Natural killer cell (primary cell): ENCODE data around the gene P2RX7. TPM values are rescaled to one million over a fixed set of nuclear protein-coding genes. Genes with fewer than 3 reads are reported as not detected.

Experiments used
- ATAC-seq, 3 donors: fragments of 150-1000 bp in 2 of 3; fragments of 200-7000 bp in 1 of 3; cut with Tn5 transposase; 1 replicate in 1 of 3; 2 replicates in 2 of 3; pipeline ENCODE4 v1.10.0; 2021; ENCODE audit warnings: mild to moderate bottlenecking in 2 of 3, moderate library complexity in 2 of 3
- DNase-seq, 2 donors: peaks; one replicate each; pipeline versions ENCODE4 v3.0.0 to v3.0.0-alpha.2; 2013 to 2021; ENCODE audit warnings: mixed read lengths in 1 of 2
- H3K27ac ChIP-seq: one replicate; pipeline ENCODE4 v1.5.1; 2013; ENCODE audit warnings: mild to moderate bottlenecking, low read length
- H3K27me3 ChIP-seq: one replicate; pipeline ENCODE4 v1.6.1; 2013; ENCODE audit warnings: low read length; ENCODE audit not compliant: control insufficient read depth, insufficient read depth
- H3K36me3 ChIP-seq: one replicate; pipeline ENCODE4 v1.6.1; 2013; ENCODE audit warnings: low read length; ENCODE audit not compliant: control insufficient read depth, insufficient read depth
- H3K4me1 ChIP-seq: one replicate; pipeline ENCODE4 v1.6.1; 2013; ENCODE audit warnings: low read length; ENCODE audit not compliant: control insufficient read depth, insufficient read depth
- H3K4me3 ChIP-seq: one replicate; pipeline ENCODE4 v1.5.1; 2013; ENCODE audit warnings: low read length
- H3K9me3 ChIP-seq: one replicate; pipeline ENCODE4 v1.6.1; 2013; ENCODE audit warnings: low read length; ENCODE audit not compliant: control insufficient read depth, insufficient read depth
- H3K27ac Mint-ChIP-seq, 2 donors: one replicate each; pipeline ENCODE4 v1.8.0; 2022; ENCODE audit warnings: mild to moderate bottlenecking in 2 of 2, mixed read lengths in 2 of 2, moderate library complexity in 1 of 2
- H3K27me3 Mint-ChIP-seq, 2 donors: one replicate each; pipeline ENCODE4 v1.8.0; 2022; ENCODE audit warnings: low read depth in 2 of 2, mixed read lengths in 2 of 2
- H3K36me3 Mint-ChIP-seq: one replicate; pipeline ENCODE4 v1.8.0; 2022; ENCODE audit warnings: mixed read lengths
- H3K4me1 Mint-ChIP-seq, 2 donors: one replicate each; pipeline ENCODE4 v1.8.0; 2022; ENCODE audit warnings: mixed read lengths in 2 of 2
- H3K4me3 Mint-ChIP-seq: one replicate; pipeline ENCODE4 v1.8.0; 2022; ENCODE audit warnings: mild to moderate bottlenecking, moderate library complexity, mixed read lengths
- H3K9me3 Mint-ChIP-seq, 2 donors: one replicate each; pipeline ENCODE4 v1.8.0; 2022; ENCODE audit warnings: mixed read lengths in 2 of 2
- CTCF ChIP-seq: fragments of 200-600 bp; IDR thresholded peaks from one replicate; pipeline ENCODE4 v1.8.0; 2022; ENCODE audit warnings: antibody characterized with exemption
- WGBS: methylation state at CpG from one replicate; pipeline ENCODE4 v1.1.7; 2013; ENCODE audit warnings: missing lambda C conversion rate; ENCODE audit not compliant: insufficient coverage; 5-methylcytosine and 5-hydroxymethylcytosine counted together
- intact Hi-C: fragments of 100-400 bp; cut with micrococcal nuclease; formaldehyde crosslinking; loops from one replicate; pipeline ENCODE4 v1.14.2; 2022
- total RNA-seq, 4 donors: library from RNA; stranded (reverse); fragments of 120-200 nt in 1 of 4; gene quantifications; one replicate each; pipeline versions ENCODE4 v1.2.3 to v1.2.4, GENCODE V29; 2013 to 2022

The P2RX7 gene
- total RNA-seq, 3 donors from 2014 or later (not counting 1 experiment from before 2014, with no cell fraction given): 14.1 to 22.9 (median 16.7) TPM

- H3K4me3 ChIP-seq: no peak overlapping the region
- Mint-ChIP-seq H3K4me1 (peaks cover 29 to 30% of the 10 kb centered on the region in 2 donors), H3K9me3 (no peaks in the 10 kb centered on the region), H3K27me3 (no peaks in the 10 kb centered on the region), H3K27ac (peak overlapping the region; percentile 97 to 98), H3K36me3 (no peaks in the 10 kb centered on the region), H3K4me3 (no peak overlapping the region)
- intact Hi-C loops: no loop called here
- H3K4me1 ChIP-seq: peaks cover 37% of the 10 kb centered on the region
- no peak overlapping the region for H3K27ac ChIP-seq
- DNase-seq: no peak
- H3K27me3 ChIP-seq: no peaks in the 10 kb centered on the region
- no peak for TF ChIP-seq CTCF
- no peak for ATAC-seq
- WGBS: 84% methylated on average over 7 of the region's 8 CpGs
- peaks cover 20% of the 10 kb centered on the region for H3K36me3 ChIP-seq
- H3K9me3 ChIP-seq: no peaks in the 10 kb centered on the region
Measured at GRCh38 chr12:121237415-121237814, 104.7 kb downstream of the P2RX7 start.

Other genes with a start within 250 kb of the P2RX7 start
- gene SPPL3, start 228.5 kb upstream of the P2RX7 start, total RNA-seq: 10 to 100 TPM; 31.5 to 40.2 (median 39.9) TPM
- not detected for gene HNF1A, start 154.3 kb upstream of the P2RX7 start, total RNA-seq
- 10 to 100 TPM; 16.0 to 19.9 (median 18.0) TPM for gene C12orf43, start 116.4 kb upstream of the P2RX7 start, total RNA-seq
- 10 to 100 TPM in 2 of 3 donors, 1 to 10 TPM in 1; 7.5 to 48.0 (median 35.2) TPM for gene OASL, start 93.6 kb upstream of the P2RX7 start, total RNA-seq
- gene P2RX4, start 77.3 kb downstream of the P2RX7 start, total RNA-seq: 10 to 100 TPM; 34.8 to 39.3 (median 38.2) TPM
- gene CAMKK2, start 163.8 kb downstream of the P2RX7 start, total RNA-seq: 10 to 100 TPM; 19.6 to 27.4 (median 20.9) TPM
- gene ANAPC5, start 219.5 kb downstream of the P2RX7 start, total RNA-seq: 100 to 1,000 TPM; 134 to 171 (median 163) TPM